Activated CD4-positive, CD25-positive, alpha-beta regulatory T cell treated with anti-CD3 and anti-CD28 coated beads, Interleukin-2, amount 50 U/mL, for 16 hours (primary cell): ENCODE results near the gene PRKCQ.
"Not testable (repeated sequence)": the region's sequence is repeated elsewhere in the genome, so short reads cannot be mapped to it uniquely, and the experiment has no call there.

Experiments
- DNase-seq: peaks from one replicate; pipeline ENCODE4 v3.0.0-alpha.2; 2020; ENCODE audit warnings: low read depth, low spot score

The PRKCQ gene

DNA sequence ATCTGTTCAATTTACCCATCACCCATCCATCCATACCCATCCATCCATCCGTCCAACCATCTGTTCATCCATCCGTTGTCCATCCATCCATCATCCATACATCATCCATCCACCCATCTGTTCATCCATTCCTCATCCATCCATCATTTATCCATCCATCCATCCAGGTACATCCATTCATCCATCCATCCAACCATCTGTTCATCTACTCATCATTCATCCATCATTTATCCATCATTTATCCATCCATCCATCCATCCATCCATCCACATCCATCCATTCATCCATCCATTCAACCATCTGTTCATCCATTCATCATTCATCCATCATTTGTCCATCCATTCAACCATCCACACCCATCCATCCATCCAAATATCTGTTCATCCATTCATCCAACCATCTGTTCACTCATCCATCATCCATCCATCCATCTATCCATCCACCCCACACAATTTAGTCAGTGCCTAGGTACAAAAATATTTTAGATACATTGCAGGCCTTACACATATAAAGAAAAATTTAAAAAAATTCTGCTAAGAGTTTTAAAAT, 119.1 kb downstream of the PRKCQ start:
- DNase-seq = no peak

DNA sequence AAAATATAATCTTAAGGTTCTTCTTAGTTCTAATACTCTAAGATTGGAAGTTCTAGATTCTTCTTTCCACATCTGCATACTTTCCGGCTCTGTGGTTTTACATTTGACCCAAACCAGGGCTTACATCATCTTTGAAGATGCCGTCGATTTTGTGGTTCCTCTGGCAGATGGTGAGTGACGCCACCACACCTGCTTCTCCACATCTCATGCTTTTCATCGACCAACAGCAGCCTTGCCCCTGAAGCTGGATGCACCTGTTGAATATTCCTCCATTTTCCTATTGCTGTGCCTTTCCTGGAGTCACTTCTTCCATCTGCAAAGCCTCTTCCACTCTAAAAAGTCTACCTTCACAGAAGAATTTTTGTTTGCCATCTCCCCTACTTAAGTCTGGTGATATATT, 121.3 kb downstream of the PRKCQ start:
- no peak for DNase-seq

DNA sequence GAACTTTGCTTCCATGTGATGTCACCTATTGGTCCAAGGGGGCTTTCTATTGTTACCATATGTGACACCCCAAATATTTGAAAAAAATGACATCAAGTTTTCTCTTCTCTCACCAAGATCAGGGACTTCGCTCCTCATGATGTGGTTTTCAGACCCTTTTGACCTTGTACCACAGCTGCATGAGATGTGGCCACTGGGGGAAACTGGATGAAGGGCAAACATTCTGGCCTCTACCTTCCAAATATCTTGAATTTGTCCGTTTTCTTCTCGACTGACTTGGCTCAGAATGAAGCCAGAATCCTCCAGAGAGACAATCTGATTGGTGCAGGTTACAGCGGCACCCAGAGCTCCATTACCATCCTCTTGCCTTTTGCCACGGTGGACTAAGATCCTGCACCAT, 122.7 kb downstream of the PRKCQ start:
- DNase-seq = no peak

DNA sequence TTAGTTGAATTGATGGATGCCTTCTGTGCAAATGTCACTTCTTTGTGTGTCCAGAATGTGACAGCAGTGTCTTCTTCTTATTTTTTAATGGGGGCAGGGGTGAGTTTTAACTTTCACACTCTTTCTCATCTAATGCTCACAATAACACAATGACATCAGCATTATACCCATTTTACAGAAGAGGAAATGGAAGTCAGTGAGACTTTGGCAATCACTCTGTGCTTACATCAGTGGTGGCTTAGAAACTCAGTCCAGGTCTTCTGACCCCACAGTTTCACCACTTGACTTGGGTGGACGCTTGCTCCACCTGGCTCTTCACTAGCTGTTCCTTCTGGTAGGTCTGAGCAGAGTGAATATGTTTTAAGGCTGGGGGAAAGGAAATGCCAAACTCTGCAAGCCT, 124.0 kb downstream of the PRKCQ start:
- DNase-seq = no peak

DNA sequence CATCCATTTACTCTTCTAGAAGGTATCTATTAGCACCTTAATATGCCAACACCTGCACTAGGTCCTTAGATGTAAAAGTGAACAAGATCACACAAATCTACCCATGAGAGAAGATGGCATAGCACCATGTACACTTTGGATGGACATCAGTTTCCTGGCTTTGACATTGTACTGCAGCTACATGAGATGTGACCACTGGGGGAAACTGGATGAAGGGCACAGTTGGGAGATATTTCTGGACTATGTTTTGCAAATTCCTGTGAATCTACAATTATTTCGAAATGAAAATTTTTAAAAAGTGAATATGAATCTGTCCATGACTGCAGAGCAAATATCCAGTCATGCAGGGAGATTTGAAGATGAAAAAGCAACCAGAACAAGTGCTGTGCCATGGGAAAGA, 124.5 kb downstream of the PRKCQ start:
- DNase-seq = no peak

DNA sequence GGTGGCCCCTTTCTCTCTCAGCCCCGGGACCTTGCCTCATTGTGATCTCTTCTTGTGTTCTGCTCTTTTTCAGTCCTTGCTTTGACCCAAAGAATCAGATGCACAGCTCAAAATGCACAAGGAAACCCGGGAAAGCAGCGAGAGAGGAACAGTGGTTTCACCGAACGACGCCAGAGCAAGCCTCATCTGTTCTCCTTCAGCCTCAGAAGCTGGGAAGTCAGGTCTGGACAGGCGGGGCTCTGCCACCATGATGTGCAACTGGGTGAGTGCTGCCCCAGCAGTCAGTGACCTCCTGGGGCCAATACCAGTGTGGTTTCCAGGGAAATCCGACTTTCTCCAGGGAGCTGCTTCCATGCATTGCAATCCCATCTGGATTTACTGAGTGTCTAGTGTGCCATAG, 133.4 kb downstream of the PRKCQ start:
- DNase-seq = no peak

DNA sequence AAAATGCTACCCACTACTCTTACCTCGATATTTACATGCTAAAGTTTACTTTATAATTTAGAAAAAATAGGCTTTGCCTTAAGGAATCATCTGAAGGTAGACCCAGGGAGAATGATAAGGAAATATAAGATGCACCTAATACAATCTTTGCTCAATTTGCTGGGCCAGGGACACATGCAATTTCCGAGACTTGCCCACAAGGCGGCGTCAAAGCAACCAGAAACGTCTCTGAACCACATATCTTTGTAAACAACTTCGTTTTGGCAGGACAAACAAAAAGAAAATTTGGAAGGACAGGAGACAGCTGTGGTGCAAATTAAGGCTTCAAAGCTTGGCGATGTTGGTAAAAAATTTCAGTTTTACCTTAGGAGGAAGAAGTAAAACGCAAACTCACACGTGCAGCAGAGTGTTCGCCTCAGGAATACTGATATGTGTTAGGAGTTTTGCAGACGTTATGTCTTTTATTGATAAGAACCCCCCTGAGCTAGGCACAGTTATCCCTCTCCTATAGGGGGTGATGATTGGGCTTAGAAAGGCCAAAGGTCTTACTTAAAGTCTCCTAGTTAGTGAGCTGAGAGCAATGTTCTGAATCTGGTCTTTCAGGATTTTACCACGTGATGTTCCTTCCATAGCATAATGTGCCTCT, 134.3 kb downstream of the PRKCQ start:
- peak; percentile 40 for DNase-seq

DNA sequence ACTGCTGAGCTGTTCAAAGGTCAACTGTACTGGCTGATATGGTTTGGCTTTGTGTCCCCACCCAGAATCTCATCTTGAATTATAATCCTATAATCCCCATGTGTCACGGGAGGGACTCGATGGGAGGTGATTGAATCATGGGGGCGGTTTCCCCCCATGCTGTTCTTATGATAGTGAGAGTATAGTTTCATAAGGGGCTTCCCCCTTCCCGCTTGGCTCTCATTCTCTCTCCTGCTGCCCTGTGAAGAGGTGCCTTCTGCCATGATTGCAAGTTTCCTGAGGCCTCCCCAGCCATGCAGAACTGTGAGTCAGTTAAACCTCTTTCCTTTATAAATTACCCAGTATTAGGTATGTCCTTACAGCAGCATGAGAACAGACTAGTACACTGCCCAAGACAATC, 140.2 kb downstream of the PRKCQ start:
- DNase-seq = not testable (repeated sequence)

DNA sequence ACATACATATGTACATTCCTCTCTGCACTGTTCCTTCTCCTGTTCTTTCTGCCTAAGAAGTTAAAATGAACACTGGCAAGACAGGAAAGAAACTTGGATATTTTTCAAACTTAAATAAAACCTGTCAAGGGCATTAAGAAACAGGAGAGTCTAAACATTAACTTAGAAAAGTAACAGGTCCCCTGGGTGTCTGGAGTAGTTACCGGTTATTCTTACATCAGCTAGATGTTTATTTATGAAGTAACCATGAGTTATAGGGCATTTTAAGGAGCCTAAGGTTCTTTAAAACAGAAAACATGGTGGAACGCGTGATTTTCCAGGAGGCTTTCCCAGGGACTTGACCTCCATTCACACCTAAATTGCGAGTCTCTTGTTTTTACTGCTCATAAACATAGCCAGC, 148.2 kb downstream of the PRKCQ start:
- no peak for DNase-seq

DNA sequence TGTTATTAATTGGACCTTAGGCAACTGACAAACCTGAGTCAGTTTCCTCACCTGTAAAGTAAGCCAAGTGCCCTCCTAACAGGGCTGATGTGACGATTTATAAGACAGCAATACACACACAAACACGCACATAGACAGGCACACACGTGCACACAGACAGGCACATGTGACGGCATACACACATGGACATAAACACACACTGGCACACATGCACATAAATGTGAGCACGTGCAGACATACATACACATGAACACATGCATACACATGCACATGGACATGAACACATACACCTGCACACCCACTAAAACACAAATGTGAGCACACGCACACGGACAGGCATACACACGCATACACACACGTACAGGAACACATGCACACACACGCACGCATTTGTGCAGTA, 148.9 kb downstream of the PRKCQ start:
- no peak for DNase-seq

DNA sequence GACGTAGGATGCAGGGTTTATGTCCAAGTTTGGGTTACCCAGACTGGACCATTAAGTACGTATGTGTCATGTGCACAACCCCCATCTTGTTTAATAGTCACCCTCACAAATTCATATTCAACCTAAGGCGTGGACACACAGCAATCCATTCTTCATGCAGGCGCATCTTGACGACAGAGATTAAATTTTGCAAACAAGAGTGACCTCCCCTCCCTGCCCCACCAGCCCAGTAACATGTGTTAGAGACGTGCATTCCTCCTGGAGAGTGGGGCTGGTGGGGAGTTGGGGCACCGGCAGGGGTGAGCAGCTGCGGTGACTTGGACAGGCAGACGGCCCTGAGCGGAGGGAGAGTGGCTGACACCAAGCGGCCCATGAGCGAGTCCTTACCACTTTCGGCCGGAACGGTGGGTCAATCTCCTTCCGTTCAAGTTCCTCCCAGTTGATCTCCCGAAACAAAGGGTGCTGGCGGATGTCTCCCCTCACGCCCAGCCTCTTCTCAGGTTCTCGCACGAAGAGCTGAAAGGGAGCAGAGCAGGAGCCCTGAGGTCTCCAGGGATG, 149.6 kb downstream of the PRKCQ start:
- no peak for DNase-seq

DNA sequence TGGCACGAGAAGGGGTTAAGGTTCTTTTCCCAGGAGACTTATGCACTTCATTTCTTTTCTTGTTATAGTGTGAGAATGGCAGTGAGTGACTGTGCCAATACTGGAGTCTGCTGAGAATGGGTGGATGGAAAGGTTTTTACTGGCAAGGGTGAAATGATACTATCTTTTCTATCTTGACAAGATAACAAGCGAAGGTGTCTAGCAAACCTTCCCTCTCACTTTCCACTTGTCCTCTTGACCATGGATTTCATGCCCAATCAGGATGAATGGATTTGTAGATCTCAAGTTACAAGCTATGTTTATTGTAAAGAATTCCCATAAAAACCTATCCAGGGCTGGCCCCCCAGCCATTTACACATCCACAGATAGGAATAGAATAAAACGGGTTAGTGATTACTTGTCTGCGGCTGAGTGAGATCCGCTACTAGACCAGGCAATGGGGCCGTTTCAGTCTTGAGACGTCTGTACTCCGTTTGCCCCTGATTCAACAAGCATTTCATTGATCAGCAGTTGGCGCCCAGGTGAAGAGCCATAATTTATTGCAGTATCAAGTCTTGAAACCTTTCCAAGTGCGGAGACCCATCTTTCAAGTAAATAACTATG, 152.6 kb downstream of the PRKCQ start:
- no peak for DNase-seq

DNA sequence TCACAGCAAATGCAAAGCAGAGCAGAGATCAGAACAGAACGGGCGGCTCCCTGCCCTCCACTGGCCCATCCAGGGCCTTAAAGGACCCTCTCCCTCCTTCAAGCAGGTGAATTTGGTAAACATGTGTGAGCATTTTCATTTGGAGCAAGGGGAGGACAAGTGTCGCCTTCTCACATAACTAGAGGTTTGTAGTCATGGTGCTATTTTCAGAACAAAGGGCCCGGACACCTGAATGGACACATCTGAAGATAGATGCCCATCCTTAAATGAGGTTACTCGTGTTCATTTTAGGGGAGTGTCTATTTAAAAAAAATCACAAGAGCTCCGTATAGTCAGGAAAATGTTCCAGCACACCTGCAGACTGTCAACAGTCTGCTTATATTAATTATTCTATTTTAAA, 153.8 kb downstream of the PRKCQ start:
- no peak for DNase-seq

DNA sequence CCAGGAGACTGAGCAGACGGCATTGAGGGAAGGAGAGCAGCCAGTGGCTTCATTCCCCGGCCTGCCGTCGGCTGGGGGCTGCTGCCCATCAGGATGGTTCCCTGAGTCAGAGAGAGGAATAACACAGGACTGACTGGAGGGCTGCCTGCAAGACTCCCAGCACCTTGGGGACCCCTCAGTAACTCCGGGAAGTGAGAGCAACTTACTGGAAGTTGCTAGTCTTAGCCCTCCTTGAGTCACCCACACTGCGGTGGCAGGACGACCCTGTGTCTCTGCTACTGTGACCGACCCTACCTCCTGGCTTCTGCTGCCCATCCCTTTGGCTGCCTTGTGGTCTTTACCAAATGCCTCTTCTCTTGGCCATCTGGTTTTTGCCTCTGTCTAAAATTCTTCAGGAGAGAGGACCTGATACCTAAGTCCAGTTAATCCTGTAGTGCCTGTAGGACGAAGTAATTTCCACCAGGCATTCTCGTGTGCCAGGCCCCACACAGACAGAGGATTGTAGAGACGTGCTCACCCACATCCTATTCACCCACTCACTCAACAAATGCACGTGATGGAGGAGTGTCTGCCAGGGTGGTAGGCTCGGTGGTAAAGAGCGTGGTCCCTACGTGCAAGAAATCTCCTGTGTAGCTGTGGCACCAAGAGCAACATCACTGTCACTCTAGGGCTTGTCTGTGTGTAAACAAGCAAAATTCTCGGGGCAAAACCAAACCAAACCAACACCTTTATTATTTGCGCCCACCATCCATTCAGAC, 156.5 kb downstream of the PRKCQ start:
- DNase-seq = no peak

DNA sequence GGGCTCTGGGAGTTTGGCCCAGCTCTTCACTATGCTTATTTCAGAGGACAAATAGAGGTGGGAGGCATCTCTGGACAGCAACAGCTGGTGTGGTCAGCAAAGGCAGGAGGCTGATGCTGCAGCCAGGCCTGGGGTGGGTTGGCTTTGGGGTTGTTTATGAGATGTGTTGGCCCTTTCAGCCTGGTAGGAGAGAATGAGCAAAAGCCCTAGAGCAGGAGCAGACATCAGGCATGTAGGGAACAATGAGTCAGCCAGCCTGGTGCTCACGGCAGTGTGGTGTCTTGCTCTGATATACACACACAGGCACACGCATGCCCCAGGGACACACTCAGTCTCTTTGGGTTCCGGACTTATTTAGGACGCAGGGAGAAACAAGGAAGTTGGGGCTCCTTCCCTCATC, 157.1 kb downstream of the PRKCQ start:
- DNase-seq = no peak

DNA sequence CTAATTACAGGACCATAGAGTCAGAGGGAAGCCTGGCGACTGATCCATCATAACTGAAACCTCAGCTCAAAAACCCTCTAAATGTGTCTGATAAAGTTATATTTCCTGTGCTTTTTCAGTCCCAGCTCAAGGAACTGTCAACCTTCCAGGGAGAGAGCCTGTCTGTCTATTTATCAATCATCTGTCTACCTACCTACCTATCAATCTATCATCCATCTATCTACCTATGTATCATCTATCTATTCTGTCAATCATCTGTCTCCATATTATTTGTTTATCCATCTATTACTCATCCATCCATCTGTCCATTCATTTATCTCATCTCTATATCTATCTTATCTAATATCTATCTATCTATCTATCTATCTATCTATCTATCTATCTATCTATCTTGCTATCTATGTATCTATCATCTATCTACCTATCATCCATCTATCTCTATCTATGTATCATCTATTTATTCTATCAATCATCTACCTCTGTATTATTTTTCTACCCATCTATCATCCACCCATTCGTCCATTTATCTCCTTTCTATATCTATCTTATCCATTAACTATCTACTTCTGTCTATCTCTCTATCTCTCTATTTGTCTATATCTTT, 161.4 kb downstream of the PRKCQ start:
- no peak for DNase-seq

DNA sequence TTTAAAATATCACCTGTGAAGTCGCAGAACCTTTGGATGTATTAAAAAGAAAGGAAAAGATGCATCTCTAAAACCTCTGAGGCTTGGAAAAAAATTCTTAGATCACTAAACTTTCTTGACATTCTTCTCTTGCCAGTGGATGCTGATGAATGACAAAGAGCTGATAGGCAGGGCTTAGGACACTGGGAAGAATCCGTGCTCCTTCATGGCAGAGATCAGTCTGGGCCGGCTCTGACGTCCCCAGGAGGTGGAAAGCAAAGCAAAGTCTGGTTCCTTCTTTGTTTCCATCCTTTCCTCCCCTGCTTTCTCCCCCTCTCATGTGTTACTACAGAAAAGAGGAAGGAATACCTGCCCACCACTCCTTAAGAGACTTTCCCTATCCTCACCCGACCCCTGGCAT, 161.9 kb downstream of the PRKCQ start:
- DNase-seq = no peak

DNA sequence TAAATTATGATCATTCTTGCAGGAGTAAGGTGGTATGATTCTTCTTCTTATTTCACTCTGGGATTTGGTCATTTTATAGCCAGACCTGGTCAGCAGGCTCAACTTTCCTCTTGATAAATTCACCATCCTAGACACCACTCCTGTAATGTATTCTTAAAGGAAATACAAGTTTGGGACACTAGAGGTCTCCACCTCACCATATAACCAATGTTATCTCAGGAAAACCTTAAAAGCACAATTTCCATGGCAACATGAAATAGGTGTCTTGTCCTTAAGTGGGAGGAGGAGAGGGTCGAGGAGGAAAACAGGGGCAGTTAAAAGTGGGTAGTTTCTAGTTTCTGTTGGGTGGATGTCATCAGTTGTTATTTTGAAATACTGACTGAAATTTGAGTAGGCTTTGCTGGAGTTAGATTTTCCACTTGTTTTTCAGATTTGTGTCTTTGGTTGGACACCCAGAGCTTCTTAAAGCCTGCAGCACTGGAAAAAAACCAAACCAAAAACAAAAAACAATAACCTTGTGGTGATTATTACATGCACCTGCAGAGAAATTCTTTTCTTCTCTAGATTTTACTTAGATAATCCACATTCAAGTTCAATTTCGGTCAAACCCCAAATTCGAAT, 163.1 kb downstream of the PRKCQ start:
- DNase-seq = no peak

DNA sequence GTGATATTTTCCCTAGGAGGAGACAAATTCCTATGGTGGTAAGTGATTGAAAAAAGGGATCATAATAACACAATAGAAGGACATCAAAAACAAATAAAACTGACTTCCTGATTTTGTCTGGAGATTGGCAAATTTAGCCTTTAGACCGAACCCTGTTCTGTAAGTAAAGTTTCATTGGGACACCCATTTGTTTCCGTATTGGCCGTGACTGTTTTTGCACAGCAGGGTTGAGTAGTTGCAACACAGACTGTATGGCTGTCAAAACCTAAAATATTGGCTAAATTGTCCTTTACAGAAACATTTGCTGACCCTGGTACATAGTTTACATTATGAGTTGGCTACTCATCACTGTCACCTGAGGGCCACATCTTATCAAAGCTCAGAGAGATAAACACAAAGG, 168.6 kb downstream of the PRKCQ start:
- no peak for DNase-seq

DNA sequence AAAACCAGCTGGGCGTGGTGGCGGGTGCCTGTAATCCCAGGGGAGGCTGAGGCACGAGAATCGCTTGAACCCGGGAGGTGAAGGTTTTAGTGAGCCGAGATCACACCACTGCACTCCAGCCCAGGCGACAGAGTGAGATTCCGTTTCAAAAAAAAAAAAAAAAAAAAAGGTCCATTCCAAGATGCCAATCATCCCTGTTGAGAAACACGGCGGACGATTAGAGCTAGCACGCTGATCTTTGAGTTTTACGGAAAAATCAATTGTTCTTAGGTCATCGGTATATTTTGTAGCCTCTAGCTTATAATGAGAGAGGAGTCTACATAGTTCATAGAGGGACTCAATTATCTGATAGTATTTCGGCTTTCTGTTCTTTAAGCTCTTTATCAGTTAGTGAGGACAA, 169.2 kb downstream of the PRKCQ start:
- no peak for DNase-seq

DNA sequence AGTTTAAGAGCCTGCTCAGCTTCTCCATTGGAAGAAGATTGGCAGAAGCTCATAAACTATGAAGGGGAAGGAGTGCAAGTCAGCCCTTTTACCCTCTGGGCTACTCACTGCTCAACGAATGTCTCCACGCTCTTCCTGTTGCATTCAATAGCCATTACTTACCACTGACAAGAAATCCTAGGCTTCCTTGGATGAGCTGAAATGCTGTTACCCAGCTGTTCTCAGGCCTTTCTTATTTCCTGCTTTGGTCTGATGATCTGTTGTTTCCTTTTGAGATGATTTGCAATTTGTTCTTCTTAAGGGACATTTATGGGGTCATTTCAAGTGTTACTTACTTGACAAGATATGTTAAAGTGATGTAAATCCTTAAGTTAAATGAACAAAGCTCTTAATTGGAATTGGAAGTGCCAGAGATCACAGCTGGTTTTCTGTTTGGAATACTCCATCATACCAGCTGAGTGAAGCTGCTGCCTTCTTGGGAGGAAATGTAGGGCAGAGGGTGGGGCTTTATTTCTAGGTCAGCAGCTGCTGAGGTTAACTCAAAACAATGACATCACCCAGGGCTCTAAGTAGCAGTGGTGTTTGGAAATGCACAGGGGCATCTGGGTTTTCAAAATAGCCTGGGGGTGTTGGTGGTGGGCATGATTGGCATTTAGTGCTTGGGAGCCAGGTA, 170.0 kb downstream of the PRKCQ start:
- no peak for DNase-seq
